ENCODE results near the gene NR3C2.
"Not testable (repeated sequence)": the region's sequence is repeated elsewhere in the genome, so short reads cannot be mapped to it uniquely, and the experiment has no call there.

The NR3C2 gene

GRCh38 chr4:148203056-148203898, 238.9 kb downstream of the NR3C2 start:
- no peak for DNase-seq (ENCODE audit: low spot score)
- TF ChIP-seq, protein P1, sequence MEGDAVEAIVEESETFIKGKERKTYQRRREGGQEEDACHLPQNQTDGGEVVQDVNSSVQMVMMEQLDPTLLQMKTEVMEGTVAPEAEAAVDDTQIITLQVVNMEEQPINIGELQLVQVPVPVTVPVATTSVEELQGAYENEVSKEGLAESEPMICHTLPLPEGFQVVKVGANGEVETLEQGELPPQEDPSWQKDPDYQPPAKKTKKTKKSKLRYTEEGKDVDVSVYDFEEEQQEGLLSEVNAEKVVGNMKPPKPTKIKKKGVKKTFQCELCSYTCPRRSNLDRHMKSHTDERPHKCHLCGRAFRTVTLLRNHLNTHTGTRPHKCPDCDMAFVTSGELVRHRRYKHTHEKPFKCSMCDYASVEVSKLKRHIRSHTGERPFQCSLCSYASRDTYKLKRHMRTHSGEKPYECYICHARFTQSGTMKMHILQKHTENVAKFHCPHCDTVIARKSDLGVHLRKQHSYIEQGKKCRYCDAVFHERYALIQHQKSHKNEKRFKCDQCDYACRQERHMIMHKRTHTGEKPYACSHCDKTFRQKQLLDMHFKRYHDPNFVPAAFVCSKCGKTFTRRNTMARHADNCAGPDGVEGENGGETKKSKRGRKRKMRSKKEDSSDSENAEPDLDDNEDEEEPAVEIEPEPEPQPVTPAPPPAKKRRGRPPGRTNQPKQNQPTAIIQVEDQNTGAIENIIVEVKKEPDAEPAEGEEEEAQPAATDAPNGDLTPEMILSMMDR (IDR thresholded peaks at IDR 0.05; ENCODE audit: extremely low read depth, insufficient read depth, missing control alignments): no peak
- in situ Hi-C loops (cut with MboI; ENCODE audit: low pct_unique_long_range_greater_than_20kb, low sequenced_read_pairs, unreplicated experiment): no loop called here

DNA sequence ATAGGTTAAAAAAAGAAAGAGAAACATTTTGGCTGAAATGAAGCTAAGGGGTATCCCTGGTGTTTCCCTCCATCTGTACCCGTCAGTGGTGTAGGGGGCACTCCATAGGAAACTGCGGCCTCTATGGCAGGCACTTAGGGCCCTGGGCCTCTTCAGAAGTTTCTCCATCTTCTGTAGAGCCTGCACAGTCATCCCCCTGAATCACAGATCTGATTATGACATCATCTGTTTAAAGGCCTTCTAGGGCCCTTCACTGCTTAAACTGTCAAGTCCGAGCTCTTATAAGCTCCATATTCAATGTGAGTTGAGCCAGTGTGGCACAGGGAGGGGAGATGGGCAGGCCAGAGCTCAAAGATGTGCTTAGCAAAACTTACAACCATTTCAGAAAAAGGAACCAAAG, 241.3 kb downstream of the NR3C2 start:
- TF ChIP-seq, protein P1 (IDR thresholded peaks at IDR 0.05; ENCODE audit: extremely low read depth, insufficient read depth, missing control alignments): no peak
- in situ Hi-C loops (cut with MboI; ENCODE audit: low pct_unique_long_range_greater_than_20kb, low sequenced_read_pairs, unreplicated experiment): no loop called here

DNA sequence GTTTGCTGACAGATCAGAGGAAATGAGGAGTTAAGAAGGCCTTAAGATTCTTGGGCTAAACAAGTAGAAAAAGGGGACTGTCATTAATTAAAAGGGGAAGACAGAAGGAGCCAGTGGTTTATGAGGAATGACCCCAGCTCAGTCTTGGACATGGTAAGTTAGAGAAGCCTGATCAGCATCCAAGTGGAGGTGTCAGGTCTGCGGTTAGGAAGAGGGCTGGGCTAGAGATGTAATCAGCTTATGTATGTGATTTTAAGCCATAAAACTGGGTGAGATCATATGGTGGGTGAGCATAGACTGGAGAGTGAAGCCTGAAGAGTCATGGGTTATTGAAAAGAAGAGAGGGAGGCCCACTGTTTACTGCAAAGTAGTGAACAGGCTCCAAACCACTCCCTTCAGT, 246.1 kb downstream of the NR3C2 start:
- TF ChIP-seq, protein P1 (IDR thresholded peaks at IDR 0.05; ENCODE audit: extremely low read depth, insufficient read depth, missing control alignments): no peak
- no peak for DNase-seq (ENCODE audit: low spot score)
- in situ Hi-C loops (cut with MboI; ENCODE audit: low pct_unique_long_range_greater_than_20kb, low sequenced_read_pairs, unreplicated experiment): no loop called here

More for the DNA sequence above, 241.3 kb downstream of the NR3C2 start:
- DNase-seq (ENCODE audit: low spot score): no peak

DNA sequence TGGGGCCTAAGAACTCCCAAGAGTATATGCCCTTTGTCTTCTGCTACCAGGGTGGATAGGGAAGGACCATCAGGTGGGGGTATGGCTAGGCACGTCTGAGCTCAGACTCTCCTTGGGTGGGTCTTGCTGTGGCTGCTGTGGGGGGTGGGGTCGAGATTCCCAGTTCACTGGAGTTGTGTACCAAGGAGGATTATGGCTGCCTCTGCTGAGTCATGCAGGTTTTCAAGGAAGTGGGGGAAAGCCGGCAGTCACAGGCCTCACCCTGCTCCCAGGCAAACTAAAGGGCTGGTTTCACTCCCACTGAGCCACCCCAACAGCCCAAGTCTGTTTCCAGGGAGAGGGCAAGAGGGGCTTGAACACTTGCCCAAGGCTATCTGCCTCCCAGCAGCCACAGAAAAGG, 249.7 kb downstream of the NR3C2 start:
- TF ChIP-seq, protein P1 (IDR thresholded peaks at IDR 0.05; ENCODE audit: extremely low read depth, insufficient read depth, missing control alignments): no peak
- in situ Hi-C loops (cut with MboI; ENCODE audit: low pct_unique_long_range_greater_than_20kb, low sequenced_read_pairs, unreplicated experiment): no loop called here
- no peak for DNase-seq (ENCODE audit: low spot score)

GRCh38 chr4:148187454-148188222, 254.6 kb downstream of the NR3C2 start:
- in situ Hi-C loops (cut with MboI; ENCODE audit: low pct_unique_long_range_greater_than_20kb, low sequenced_read_pairs, unreplicated experiment); DNase-seq (ENCODE audit: low spot score): not testable (repeated sequence)

- no peak for DNase-seq (ENCODE audit: low spot score)
- in situ Hi-C loops (cut with MboI; ENCODE audit: low pct_unique_long_range_greater_than_20kb, low sequenced_read_pairs, unreplicated experiment): no loop called here
- TF ChIP-seq, protein P1 (IDR thresholded peaks at IDR 0.05; ENCODE audit: extremely low read depth, insufficient read depth, missing control alignments): no peak
These were observed 257.3 kb downstream of the NR3C2 start for GRCh38 chr4:148184922-148185321.
